Smooth muscle cell (in vitro differentiated cells): ENCODE data around the gene FDXACB1. TPM values are rescaled to one million over a fixed set of nuclear protein-coding genes. Genes with fewer than 3 reads are reported as not detected.

Experiments used
- DNase-seq: peaks from one replicate; lab custom pipeline; 2025; ENCODE audit not compliant: unreplicated experiment; lab: John Stamatoyannopoulos, UW
- H2AFZ ChIP-seq: fragments of 200-600 bp; sonication (generic); 2 replicates; pipeline ENCODE4 v1.6.0; 2016; ENCODE audit warnings: antibody characterized with exemption, low read depth, mild to moderate bottlenecking
- H3F3A ChIP-seq: fragments of 200-600 bp; sonication (generic); 2 replicates; pipeline ENCODE4 v1.6.0; 2017; ENCODE audit warnings: antibody characterized with exemption, low read depth
- H3K27ac ChIP-seq: fragments of 200-600 bp; sonication (generic); 2 replicates; pipeline ENCODE4 v1.5.1; 2016; ENCODE audit warnings: low read depth, mild to moderate bottlenecking
- H3K27me3 ChIP-seq: fragments of 200-600 bp; sonication (generic); 2 replicates; pipeline ENCODE4 v1.6.1; 2016; ENCODE audit warnings: low read depth, mild to moderate bottlenecking
- H3K36me3 ChIP-seq: fragments of 200-600 bp; sonication (generic); 2 replicates; pipeline ENCODE4 v1.5.1; 2016; ENCODE audit warnings: low read depth
- H3K4me1 ChIP-seq: fragments of 200-600 bp; sonication (generic); 2 replicates; pipeline ENCODE4 v1.5.1; 2016; ENCODE audit warnings: low read depth
- H3K4me2 ChIP-seq: fragments of 200-600 bp; sonication (generic); 2 replicates; pipeline ENCODE4 v1.6.0; 2016; ENCODE audit warnings: mild to moderate bottlenecking
- H3K4me3 ChIP-seq: fragments of 200-600 bp; sonication (generic); 2 replicates; pipeline ENCODE4 v1.5.1; 2016; ENCODE audit warnings: mild to moderate bottlenecking
- H3K79me2 ChIP-seq: fragments of 200-600 bp; sonication (generic); 2 replicates; pipeline ENCODE4 v1.6.0; 2016; ENCODE audit warnings: low read depth, mild to moderate bottlenecking
- H3K9ac ChIP-seq: fragments of 200-600 bp; sonication (generic); 2 replicates; pipeline ENCODE4 v1.6.0; 2016; ENCODE audit warnings: low read depth
- H3K9me3 ChIP-seq: fragments of 200-600 bp; sonication (generic); replicated peaks from 2 replicates; pipeline ENCODE4 v1.5.1; 2016; ENCODE audit warnings: low read depth
- H4K20me1 ChIP-seq: fragments of 200-600 bp; sonication (generic); 2 replicates; pipeline ENCODE4 v1.6.0; 2016; ENCODE audit warnings: low read depth
- WGBS: methylation state at CpG from one replicate; pipeline ENCODE4 v1.1.7; 2016; ENCODE audit warnings: low lambda C conversion rate; 5-methylcytosine and 5-hydroxymethylcytosine counted together
- polyA plus RNA-seq: library from polyadenylated mRNA; unstranded; fragments of >200 nt; fragmentation: Nextera tagmentation; extraction: Ambion mirVana; gene quantifications from 2 replicates; pipeline ENCODE4 v1.2.1, GENCODE V29; 2016
- total RNA-seq: library from RNA; depleted of rRNA; stranded (reverse); fragments of >200 nt; gene quantifications from 2 replicates; pipeline ENCODE4 v1.2.3, GENCODE V29; 2014
- TF ChIP-seq, protein P1 (sequence below): fragments of 200-600 bp; sonication (generic); IDR thresholded peaks from 2 replicates; pipeline ENCODE4 v1.5.1; 2017; ENCODE audit warnings: borderline replicate concordance, mild to moderate bottlenecking, antibody characterized with exemption; ENCODE audit not compliant: insufficient read depth, poor library complexity, severe bottlenecking

Gene FDXACB1
- total and polyA plus RNA-seq, 2 experiments from 2014 or later: 2.1 TPM

DNA sequence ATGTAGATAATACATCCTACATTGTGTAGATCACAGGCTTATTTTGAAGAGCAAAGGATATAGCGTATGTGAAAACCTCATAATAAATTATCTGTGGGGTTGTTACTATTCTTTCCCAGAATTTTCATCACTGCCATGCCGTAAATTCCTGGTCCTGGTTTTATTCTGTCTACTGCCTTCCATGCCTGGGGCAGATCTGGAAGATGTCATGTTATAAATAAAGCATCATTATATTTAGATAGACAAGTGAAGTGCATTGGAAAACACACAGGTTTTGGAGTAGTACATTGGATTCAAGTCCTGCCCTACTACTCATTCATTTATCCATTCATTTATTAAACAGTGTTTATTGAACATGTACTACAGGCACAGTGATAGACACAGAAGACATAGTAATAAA lies 41.9 kb upstream of the FDXACB1 start:
- no peaks in the 10 kb centered on the region for H3F3A ChIP-seq
- no peaks in the 10 kb centered on the region for H3K36me3 ChIP-seq
- no peaks in the 10 kb centered on the region for H3K27me3 ChIP-seq
- no peaks in the 10 kb centered on the region for H4K20me1 ChIP-seq
- no peak overlapping the region for H3K4me3 ChIP-seq
- H3K79me2 ChIP-seq: no peaks in the 10 kb centered on the region
- TF ChIP-seq, protein P1, sequence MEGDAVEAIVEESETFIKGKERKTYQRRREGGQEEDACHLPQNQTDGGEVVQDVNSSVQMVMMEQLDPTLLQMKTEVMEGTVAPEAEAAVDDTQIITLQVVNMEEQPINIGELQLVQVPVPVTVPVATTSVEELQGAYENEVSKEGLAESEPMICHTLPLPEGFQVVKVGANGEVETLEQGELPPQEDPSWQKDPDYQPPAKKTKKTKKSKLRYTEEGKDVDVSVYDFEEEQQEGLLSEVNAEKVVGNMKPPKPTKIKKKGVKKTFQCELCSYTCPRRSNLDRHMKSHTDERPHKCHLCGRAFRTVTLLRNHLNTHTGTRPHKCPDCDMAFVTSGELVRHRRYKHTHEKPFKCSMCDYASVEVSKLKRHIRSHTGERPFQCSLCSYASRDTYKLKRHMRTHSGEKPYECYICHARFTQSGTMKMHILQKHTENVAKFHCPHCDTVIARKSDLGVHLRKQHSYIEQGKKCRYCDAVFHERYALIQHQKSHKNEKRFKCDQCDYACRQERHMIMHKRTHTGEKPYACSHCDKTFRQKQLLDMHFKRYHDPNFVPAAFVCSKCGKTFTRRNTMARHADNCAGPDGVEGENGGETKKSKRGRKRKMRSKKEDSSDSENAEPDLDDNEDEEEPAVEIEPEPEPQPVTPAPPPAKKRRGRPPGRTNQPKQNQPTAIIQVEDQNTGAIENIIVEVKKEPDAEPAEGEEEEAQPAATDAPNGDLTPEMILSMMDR: no peak
- H3K4me2 ChIP-seq: no peak overlapping the region
- DNase-seq: no peak
- H3K27ac ChIP-seq: no peak overlapping the region
- WGBS: 66% methylated on average over 2 of the region's 2 CpGs
- no peak overlapping the region for H2AFZ ChIP-seq
- H3K4me1 ChIP-seq: peaks cover 19% of the 10 kb centered on the region
- no peak overlapping the region for H3K9ac ChIP-seq
- no peaks in the 10 kb centered on the region for H3K9me3 ChIP-seq

DNA sequence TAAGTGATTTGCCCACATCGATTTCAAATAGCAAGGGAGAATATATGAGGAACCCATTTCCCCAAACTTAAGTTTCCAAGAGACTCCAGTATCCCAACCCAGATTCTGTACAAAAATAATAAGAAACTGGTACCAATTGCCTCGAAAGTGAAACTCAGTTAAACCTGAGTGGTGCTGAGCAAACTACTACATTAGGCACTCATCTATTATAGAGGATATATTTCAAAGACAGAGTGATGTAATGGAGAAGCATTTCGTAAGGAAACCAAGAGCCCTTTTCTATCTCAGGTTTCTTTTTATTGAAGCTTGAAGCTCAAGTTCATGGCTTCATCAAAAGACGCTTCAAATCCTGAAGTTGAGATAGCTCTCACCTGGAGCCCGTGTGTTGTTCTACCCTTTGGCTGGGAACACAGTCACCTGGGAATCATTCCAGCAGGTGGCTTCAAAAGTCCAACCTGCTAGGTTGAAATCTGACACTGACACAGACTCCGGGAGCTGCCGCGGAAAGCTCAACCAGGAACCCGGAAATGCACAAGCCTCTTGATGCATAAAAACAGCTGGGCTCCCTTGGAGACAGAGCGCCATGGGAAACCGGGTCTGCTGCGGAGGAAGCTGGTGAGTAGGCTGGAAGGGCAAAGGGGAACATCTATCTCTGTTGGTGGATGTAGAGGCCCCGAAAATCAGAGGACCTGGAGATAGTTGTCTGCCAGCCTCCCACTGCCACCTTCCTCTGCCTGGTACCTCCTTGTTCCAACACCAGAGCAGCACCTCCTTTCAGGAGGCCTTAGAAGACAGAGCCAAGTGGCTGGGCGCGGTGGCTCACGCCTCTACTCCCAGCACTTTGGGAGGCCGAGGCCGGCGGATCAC lies 39.7 kb upstream of the FDXACB1 start, which contains the start of gene C11orf52:
TSS of gene C11orf52 (plus strand) at position 524 of the 867 bp plus-strand sequence. CDS start at position 584, 60 bp downstream.
- no peak for DNase-seq
- Histone ChIP-seq H3K9ac (no peak within 1 kb of the TSS), H3K36me3 (no peaks in the 10 kb centered on the region), H2AFZ (peak within 1 kb of the TSS; percentile 77), H3K4me1 (peaks cover 13% of the 10 kb centered on the region), H3K27ac (no peak within 1 kb of the TSS), H3K27me3 (no peaks in the 10 kb centered on the region), H3F3A (no peaks in the 10 kb centered on the region), H3K9me3 (no peaks in the 10 kb centered on the region), H3K79me2 (no peaks in the 10 kb centered on the region), H3K4me2 (peak within 1 kb of the TSS; percentile 43), H3K4me3 (peak within 1 kb of the TSS; percentile 19), H4K20me1 (no peaks in the 10 kb centered on the region)
- TF ChIP-seq, protein P1: no peak
- WGBS: 58% methylated on average over 19 of the region's 19 CpGs

DNA sequence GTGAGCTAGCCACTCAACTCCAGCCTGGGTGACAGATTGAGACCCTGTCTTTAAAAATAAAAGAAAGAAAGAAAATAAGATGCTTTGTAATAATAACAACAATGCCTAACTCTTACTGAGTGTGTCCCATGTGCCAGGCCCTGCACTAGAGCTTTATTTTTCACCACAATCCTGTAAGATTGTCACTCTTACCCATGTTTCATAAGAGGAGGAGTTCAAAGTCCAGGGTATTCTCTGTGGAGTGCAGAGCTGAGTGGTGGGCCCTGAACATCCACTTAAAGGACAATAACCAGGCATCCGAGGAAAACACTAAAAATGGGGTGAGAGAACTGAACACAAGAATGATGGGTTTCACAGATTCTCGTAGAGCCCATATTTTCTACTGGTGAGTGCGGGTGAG lies 38.8 kb upstream of the FDXACB1 start:
- no peaks in the 10 kb centered on the region for H3K27me3 ChIP-seq
- H3K4me3 ChIP-seq: no peak overlapping the region
- no peaks in the 10 kb centered on the region for H3K79me2 ChIP-seq
- 94% methylated on average over 3 of the region's 3 CpGs for WGBS
- H2AFZ ChIP-seq: peak overlapping the region; percentile 77
- no peaks in the 10 kb centered on the region for H3K9me3 ChIP-seq
- no peak for DNase-seq
- H3K36me3 ChIP-seq: no peaks in the 10 kb centered on the region
- no peak overlapping the region for H3K4me2 ChIP-seq
- no peaks in the 10 kb centered on the region for H4K20me1 ChIP-seq
- H3K4me1 ChIP-seq: peaks cover 4% of the 10 kb centered on the region
- TF ChIP-seq, protein P1: no peak
- no peaks in the 10 kb centered on the region for H3F3A ChIP-seq
- H3K27ac ChIP-seq: no peak overlapping the region
- H3K9ac ChIP-seq: no peak overlapping the region

DNA sequence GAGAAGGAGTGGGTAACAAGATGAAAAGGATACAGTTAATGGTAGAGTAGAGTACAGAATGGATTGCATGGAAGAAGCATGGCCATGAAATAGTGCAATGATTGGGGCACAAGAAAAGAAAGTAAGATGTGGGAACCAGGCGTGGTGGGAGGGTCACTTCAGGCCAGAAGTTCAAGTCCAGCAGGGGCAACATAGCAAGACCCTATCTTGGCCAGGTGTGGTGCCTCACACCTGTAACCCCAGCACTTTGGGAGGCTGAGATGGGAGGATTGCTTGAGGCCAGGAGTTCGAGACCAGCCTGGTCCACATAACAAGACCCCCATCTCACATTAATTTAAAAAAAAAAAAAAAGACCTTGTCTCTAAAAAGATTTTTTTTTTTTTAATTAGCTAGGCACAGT lies 38.3 kb upstream of the FDXACB1 start:
- Histone ChIP-seq H3K4me2 (no peak overlapping the region), H3K27ac (no peak overlapping the region), H3K36me3 (no peaks in the 10 kb centered on the region), H3K4me1 (peaks cover 3% of the 10 kb centered on the region), H3K9me3 (no peaks in the 10 kb centered on the region), H3F3A (no peaks in the 10 kb centered on the region), H3K79me2 (no peaks in the 10 kb centered on the region), H3K9ac (no peak overlapping the region), H2AFZ (no peak overlapping the region), H3K4me3 (no peak overlapping the region), H4K20me1 (no peaks in the 10 kb centered on the region), H3K27me3 (no peaks in the 10 kb centered on the region)
- WGBS: 94% methylated on average over 2 of the region's 2 CpGs
- DNase-seq: no peak
- TF ChIP-seq, protein P1: no peak
